GM19025 (cell line): ENCODE measurements around the gene MRAS.
"Not testable (repeated sequence)": the region's sequence is repeated elsewhere in the genome, so short reads cannot be mapped to it uniquely, and the experiment has no call there.

Source experiments
- ATAC-seq: cut with Tn5 transposase; IDR thresholded peaks from one replicate; pipeline ENCODE4 v1.9.1; 2021; ENCODE audit warnings: mild to moderate bottlenecking, low read depth, moderate library complexity; ENCODE audit not compliant: unreplicated experiment

Gene MRAS

GRCh38 chr3:138441742-138442141 is 93.4 kb downstream of the MRAS start:
- ATAC-seq: no peak

DNA sequence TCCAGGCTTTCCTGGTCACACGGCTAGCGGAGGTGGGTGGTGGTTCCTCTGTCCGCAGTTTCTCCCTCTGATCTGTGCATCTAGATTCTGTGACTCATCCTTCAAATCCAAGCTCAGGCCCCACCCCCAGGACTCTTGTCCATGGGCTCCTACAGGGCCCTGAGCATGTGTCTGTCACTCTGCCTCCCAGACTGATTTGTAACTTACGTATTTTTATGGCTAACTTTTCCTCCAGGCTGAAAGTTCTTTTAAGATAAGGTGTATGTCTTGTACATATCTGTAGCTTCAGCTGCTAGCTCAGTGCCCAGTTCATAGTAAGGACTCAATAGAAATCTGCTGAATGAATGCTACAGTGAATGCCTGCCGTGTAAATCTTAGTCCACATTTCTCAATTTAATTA is 94.1 kb downstream of the MRAS start:
- ATAC-seq: no peak

DNA sequence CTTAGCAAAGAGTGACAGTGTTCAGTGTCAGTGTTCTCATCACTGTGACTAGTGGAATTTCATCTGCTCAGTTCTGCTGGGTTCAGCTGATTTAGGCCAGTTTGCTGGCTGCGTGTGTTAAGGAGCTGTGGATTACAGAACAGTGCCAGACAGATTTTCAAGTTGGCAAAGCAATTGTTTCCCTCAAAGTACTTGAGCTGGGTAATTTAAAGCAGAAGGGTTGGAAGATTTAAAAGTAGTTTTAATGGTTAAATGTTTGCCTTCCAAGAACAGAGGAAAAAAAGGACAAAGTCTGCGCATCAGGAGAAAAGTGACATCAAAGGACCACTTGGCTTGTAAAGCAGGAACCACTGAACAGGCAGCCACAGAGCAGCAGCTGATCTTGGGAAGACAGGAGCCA is 94.7 kb downstream of the MRAS start:
- ATAC-seq: no peak

GRCh38 chr3:138443521-138444503 is 95.4 kb downstream of the MRAS start:
- ATAC-seq: no peak

DNA sequence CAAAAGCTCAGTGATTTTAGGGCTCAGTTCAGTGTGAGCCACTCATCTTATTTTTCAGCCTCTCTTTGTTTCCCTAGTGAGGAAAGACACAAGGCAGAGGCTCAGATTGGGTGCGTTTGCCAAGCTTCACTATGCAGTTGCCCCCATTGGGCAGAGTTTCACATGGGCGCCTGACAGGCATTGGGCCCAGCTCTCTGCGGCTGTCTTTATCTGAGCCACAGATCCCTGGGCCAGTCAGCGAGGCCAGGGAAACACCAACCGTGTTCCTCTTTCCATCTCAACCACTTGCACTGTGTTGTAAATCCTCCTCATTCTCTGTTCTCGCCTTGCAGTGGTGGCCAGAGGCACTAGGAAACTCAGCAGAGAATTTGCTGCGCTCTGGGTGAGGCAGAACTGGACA is 96.9 kb downstream of the MRAS start:
- ATAC-seq: no peak

GRCh38 chr3:138445654-138446053 is 97.3 kb downstream of the MRAS start:
- ATAC-seq: no peak

- no peak for ATAC-seq
Measured at GRCh38 chr3:138448631-138449030, 100.3 kb downstream of the MRAS start.

GRCh38 chr3:138449490-138449889 is 101.1 kb downstream of the MRAS start:
- no peak for ATAC-seq

DNA sequence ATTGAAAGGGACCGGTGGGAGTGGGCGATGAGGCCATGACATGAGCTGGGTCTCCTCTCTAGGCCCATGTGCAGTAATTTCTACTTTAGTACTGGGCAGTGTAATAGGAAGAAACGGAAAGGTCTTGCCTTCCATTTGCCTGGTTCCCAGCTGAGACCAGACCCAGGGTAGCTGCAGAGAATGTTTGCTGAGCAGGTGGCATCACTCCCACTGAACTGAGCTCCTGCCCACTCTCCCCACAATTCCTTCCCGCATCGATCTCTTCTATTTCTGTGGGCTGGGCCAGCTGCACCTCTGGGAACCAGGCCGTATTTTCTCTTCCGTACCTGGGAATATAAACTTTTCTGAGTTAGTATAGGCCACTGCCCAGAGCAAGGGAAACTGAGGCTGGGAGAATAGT is 101.8 kb downstream of the MRAS start:
- no peak for ATAC-seq

- no peak for ATAC-seq
Measured at GRCh38 chr3:138450704-138451424, 102.5 kb downstream of the MRAS start.

GRCh38 chr3:138451595-138452162 is 103.3 kb downstream of the MRAS start:
- no peak for ATAC-seq

- no peak for ATAC-seq
Measured at GRCh38 chr3:138452436-138452835, 104.1 kb downstream of the MRAS start.

DNA sequence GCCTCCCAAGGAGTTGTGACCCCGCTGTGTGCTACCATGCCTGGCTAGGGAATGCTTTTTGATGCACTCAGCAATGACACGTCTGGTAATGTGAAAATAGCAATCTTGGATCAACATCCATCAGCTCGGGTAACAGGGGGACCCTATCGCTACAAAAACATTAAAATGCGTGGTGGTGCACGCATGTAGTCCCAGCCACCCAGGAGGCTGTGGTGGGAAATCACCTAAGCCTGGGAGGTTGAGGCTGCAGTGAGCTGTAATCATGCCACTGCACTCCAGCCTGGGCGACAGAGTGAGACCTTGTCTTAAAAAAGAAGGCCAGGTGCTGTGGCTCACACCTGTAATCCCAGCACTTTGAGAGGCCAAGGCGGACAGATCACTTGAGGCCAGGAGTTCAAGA is 105.6 kb downstream of the MRAS start:
- ATAC-seq: not testable (repeated sequence)
